GM12801 (cell line): ENCODE data around the gene SIRPD.

Experiments
- CTCF ChIP-seq: IDR thresholded peaks from one replicate; pipeline ENCODE4 v1.5.1; 2011; ENCODE audit warnings: control low read depth; ENCODE audit not compliant: insufficient read length; ENCODE audit errors: extremely low read depth

The SIRPD gene

GRCh38 chr20:1500496-1500895 lies 57.0 kb downstream of the SIRPD start:
- TF ChIP-seq CTCF, result no peak

- TF ChIP-seq CTCF, result no peak
These were observed 57.7 kb downstream of the SIRPD start for GRCh38 chr20:1499528-1500420.

- TF ChIP-seq CTCF, result no peak
These were observed 60.6 kb downstream of the SIRPD start for GRCh38 chr20:1496930-1497329.

GRCh38 chr20:1494436-1494835 lies 63.1 kb downstream of the SIRPD start:
- no peak for TF ChIP-seq CTCF

GRCh38 chr20:1493536-1493935 lies 64.0 kb downstream of the SIRPD start:
- no peak for TF ChIP-seq CTCF

GRCh38 chr20:1491860-1492642 lies 65.5 kb downstream of the SIRPD start:
- no peak for TF ChIP-seq CTCF

GRCh38 chr20:1491281-1491840 lies 66.1 kb downstream of the SIRPD start, which contains the start of gene SIRPB2:
TSS of gene SIRPB2 (minus strand) at chr20:1491420. CDS start at chr20:1491359, 61 bp downstream.
- no peak for TF ChIP-seq CTCF
